NOMO-1 (cell line): Measurements from ENCODE around the gene GRM5.
"Not testable (repeated sequence)": the region's sequence is repeated elsewhere in the genome, so short reads cannot be mapped to it uniquely, and the experiment has no call there.

ENCODE experiments used
- DNase-seq, 2 experiments: peaks; one replicate each; lab custom pipeline; 2025; ENCODE audit not compliant: unreplicated experiment in 2 of 2; lab: John Stamatoyannopoulos, UW

Gene GRM5

GRCh38 chr11:89065651-89066201 lies at the start of gene GRM5:
Gene GRM5 (minus strand): TSS chr11:89065982. CDS start chr11:89047872, 18,110 bp downstream.
- DNase-seq: not testable (repeated sequence)

- peak in 1 of 2 experiments; percentile 2 for DNase-seq
Observed at GRCh38 chr11:89097956-89098355, 32.2 kb upstream of the GRM5 start.

- not testable (repeated sequence) for DNase-seq
Observed at GRCh38 chr11:89093806-89094205, 28.0 kb upstream of the GRM5 start.

GRCh38 chr11:89084951-89085350 lies 19.2 kb upstream of the GRM5 start:
- not testable (repeated sequence) for DNase-seq

DNA sequence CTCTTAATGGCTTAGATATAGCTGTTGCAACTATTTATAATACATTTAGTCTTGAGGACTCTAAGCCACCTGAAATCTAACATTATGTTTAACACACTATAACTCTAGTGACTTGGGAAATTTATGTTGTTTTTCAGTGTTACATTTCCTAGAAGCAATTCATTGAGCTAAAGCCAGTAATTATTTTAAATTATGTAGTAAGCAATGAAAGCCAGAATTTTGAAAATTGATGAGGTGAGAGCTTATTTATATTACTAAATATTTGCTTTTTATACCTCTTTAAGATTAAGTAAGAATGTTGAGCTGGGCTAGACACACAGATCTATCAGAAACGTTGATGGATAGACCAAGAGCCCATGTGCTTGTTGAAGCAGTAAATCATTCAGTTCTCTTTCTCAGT lies 5.1 kb upstream of the GRM5 start:
- DNase-seq: not testable (repeated sequence)

DNA sequence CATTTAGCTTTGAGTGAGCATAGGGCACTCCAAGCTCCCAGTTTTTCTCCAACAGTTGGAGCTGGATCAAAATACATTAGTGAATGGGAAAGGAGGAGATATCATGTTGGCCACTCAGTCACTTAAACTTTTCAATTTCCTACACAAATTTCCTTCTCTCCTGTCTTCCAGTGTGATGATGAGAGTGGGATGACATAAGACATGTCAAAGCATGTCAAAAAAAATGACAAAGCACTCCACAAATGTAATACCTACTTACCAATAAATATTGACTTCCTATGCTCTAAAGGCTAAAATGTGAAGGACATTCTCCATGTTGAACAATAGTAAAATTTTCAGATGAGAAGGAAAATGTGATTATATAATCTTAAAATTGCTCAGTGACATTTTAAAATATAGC lies 1.5 kb upstream of the GRM5 start:
- no peak for DNase-seq

DNA sequence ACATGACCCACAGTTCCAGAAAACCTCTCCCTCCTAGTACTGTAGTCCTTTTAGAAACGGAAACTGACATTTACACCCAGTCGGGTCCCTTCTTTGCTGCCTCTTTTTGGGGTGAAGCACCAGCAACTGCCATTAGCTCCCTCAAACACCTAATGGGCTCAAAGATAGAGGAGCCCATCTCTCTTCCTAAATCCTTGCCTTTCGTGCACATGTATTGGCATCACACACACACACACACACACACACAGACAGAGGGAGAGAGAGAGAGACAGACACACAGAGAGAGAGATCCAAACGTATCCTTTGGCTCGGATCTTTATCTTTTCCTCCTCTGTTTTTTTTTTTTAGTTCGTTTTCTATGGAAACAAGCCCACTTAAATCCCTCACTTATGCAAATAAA lies 716 bp downstream of the GRM5 start:
- DNase-seq: no peak

GRCh38 chr11:89063481-89063951 lies 2.3 kb downstream of the GRM5 start:
- not testable (repeated sequence) for DNase-seq

DNA sequence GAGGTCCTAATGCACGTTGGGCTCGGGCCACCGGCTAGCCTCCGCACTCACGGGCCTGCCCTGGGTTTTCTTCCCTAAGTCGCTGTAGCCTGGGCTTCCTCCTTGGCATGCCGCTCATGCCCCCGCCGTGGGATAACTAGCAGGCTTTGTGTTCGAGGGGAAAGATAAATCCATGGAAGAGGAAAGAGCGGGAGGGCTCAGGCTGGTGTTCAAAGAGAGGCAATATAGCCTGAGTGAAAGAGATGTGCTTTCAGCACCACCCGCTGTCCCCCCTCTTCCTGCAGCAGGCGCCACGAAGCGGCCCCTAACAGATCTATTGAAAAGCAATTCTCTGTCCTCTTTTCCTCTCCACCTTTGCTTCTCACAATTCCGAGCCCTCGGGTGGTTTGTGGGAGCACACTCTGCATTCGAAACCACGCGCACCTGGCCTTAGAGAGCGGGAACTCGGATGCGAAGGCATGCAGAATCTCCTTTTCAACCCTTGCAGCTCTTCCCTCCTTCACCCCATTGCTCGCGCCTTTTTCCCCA lies 2.9 kb downstream of the GRM5 start:
- DNase-seq: not testable (repeated sequence)

GRCh38 chr11:89061839-89062238 lies 3.9 kb downstream of the GRM5 start:
- DNase-seq: not testable (repeated sequence)

DNA sequence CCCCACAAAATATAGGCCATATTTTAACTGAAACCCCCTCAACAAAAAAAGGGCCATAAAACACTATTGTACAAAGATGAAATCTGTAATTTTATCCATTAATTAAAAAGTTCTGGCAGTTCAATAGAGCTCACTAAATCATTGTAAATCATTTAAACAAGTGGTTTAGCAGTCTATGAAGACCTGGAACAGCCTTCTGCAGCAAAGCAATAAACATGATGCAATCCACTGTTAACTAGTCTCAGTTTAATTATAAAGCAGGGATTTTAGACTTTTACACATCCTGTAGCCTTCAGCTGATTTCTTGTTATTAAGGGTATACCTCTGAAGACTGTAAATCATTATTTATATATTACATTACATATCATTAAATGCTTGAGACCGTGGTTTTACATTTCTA lies 8.4 kb downstream of the GRM5 start:
- not testable (repeated sequence) for DNase-seq

- DNase-seq: no peak
Observed at GRCh38 chr11:89052220-89052619, 13.6 kb downstream of the GRM5 start.

DNA sequence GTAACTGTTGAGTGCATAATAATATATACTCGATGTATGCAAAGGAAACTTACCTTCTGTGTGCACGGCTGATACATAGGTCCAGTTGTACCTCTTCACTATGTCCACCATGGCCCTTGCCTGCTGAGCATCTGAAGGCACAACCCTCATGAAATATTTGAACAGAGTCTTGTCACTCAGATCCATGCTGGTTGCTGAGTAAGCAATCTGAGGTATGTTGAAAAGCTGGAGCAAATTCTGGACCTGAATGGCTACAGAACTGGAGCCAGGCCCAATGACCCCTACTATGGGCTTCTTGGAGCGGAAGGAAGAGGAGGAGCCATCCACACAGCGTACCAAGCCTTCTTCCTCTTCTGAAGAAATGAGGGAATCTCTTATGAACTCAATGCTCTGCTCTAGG lies 18.6 kb downstream of the GRM5 start:
- not testable (repeated sequence) for DNase-seq

DNA sequence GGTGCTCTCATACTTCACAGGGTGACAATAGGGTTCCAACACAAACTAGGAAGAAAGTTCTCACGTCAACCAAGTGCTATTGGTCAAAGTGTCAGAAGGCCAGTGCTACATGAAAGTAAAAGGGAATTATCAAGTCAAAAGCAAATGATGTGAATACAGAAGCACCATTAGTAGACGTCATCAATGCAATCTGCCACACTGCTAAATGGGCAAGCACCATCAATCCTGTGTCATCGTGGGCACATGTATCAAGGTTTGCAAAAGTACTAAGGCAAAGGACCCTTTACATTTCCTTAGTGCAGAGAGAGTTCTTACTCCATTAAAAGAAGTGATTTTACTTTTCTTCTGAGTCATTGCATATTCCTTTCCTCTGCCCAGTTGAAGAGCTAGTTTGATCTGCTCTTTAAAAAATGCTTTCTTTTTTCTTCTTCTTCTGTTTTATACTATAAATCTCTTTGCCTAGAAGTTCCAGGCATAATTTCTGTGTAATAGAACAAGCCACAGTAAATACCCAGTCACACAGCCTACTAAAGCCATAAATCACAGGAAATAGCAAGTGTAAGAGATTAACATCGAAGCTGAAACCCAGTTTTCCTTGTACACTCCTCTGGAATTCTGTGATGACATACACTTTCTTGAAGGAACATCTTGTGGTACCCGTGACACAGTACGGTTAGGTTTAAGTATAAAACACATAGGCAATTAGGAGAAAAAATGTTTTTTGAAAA lies 21.8 kb downstream of the GRM5 start:
- not testable (repeated sequence) for DNase-seq

GRCh38 chr11:89029671-89030070 lies 36.1 kb downstream of the GRM5 start:
- not testable (repeated sequence) for DNase-seq

GRCh38 chr11:89021339-89021738 lies 44.4 kb downstream of the GRM5 start:
- DNase-seq: no peak

GRCh38 chr11:89019827-89020547 lies 45.8 kb downstream of the GRM5 start:
- DNase-seq: not testable (repeated sequence)

DNA sequence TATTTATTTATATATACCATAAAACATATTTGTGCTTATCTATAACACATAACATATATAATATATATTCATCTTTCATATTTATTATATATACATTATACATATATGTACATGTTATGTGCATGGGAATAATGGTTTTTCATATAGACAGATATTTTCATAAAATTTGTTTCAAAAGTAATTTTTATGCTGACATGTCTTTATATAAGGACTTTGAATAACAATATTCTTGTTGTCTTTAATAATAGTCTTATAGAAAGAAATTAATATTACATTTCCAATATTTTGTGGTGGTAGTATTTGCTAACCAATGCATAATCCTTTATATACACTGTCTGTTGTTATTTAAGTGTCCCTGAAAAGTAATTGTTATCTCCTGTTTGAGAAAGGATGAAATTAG lies 49.6 kb downstream of the GRM5 start:
- DNase-seq: no peak

GRCh38 chr11:89015614-89016013 lies 50.2 kb downstream of the GRM5 start:
- no peak for DNase-seq

- not testable (repeated sequence) for DNase-seq
Observed at GRCh38 chr11:89000852-89001251, 64.9 kb downstream of the GRM5 start.

DNA sequence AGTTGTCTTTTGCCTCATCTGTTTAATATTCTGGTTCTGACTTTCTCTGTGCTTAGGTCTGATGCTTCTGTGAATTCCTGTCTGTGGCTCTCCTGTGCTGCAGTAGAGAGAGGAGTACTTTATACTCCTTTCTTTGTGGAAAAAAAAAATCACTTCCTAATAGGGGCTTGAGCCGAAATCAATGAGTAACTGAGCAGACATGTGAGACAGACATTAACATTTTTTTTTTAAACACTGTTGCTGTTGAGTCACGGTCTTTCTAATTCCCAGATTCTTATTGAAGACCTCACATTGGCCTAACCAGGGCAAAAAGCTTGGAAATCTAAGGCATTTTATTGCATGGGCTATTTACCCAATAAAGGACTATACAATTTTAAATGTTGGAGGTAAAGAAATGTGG lies 86.1 kb downstream of the GRM5 start:
- DNase-seq: no peak
